ENCODE results near the gene TSR2.
A peak's percentile ranks its signal among the peaks of the same experiment; 100 is the strongest.
"Not testable (repeated sequence)": the region's sequence is repeated elsewhere in the genome, so short reads cannot be mapped to it uniquely, and the experiment has no call there.

The TSR2 gene

DNA sequence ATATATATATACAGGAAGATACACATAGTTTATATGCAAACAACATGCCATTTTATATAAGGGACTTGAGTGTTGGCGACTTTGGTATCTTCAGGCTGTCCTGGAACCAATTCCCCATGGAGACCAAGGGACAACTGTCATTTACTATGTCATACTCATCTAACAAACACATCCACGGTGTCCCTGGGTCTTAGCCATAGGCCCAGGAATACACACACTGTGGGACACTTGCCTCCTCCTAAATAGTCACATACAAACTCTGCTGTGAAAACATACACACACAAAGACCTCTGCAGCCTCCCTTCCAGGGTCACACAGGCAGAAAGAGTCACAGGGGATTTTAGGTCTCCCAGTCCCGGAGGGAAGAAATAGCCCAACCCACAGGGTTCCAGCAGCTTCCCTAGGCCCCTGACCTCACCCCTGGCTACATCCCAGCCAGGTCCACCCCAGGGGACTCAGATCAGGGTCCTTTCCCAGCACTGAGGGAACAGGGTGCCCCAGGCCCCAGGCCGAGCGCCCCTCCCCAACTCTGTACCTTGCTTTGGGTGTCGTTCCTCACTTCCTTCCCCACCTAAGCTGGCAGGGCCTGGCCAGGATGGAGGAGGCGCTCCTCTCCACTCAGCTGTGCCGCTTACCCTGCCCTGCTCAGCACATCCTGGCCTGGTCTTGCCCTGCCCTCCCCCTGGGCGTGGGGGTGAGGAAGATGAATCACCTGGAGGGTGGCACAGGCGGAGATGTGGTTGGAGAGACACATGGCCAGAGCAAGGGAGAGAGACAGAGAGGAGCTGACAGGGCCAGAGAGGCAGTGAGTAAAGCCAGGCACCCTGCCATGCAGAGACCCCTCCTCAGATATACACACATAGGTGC lies 34.0 kb downstream of the TSR2 start:
- peak; percentile 61 for DNase-seq (ENCODE audit: low spot score)

DNA sequence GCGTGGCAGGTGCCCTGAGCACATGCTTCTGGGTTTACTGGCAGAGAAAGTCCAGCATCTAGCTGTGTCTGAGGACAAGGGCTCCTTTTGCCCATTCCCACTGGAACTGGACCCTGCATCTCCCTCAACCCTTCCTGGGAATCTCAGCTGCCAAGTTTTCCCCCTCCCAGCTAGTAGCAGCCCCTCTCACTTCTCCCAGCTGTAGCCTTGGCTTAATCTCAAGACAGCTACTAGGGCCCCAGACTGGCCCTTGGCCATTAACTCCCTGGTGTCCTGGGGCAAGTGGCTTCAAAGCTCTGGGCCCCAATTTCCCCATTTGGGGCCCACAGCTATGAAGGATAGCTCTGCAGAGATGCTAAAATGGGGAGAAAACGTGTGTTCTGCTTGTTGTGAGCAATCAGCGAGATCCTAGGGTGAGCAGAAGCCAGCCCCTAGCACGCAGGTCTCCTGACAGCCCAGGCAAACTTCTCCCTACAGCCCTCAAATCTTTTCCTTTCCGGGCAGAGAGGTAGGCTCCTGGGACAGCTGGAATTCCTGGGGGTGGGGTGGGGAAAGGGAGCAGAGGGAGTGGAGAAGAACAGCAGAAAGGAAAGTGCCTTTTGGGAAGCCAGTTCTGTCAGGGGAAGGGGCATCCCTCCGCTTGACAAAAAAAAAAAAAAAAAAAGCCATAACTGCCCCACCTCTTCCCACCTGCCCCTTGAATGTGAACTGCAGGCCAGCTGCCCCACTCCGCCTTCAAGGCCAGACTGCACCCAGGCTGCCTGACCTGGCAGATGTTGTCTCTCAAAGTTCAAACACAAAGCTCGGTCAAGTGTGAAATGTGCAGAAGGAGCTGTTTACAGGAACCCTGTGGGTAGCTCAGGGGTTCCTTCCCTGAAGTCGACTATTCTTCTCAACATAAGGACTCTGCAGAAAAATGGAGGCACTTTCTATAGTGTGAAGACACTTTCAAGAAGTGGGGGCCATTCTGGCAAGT lies 39.2 kb downstream of the TSR2 start:
- DNase-seq (ENCODE audit: low spot score) = no peak

- DNase-seq (ENCODE audit: low spot score) = no peak
Measured at GRCh38 chrX:54482839-54483593, 42.8 kb downstream of the TSR2 start.

DNA sequence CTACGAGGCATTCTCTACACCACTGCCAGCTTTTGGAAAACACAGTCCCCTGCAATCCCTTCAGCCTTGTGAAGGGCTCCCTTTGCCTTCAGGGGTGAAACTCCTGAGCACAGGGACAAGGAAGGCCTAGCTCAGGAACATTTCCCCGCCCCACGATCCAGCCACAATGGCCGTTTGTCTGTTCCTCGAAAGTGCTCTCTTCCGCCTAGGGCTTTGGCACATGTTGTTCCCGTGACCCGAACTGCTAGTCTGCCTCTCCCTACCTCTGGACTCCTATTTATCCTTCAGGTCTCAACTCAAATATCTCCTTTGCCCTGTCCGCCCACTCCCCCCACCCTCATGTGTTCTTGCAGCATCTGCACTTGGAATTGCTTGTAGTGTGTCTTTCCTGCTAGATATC lies 43.7 kb downstream of the TSR2 start:
- DNase-seq (ENCODE audit: low spot score) = no peak

- no peak for DNase-seq (ENCODE audit: low spot score)
Measured at GRCh38 chrX:54484666-54485065, 44.5 kb downstream of the TSR2 start.

GRCh38 chrX:54489819-54490218 lies 49.6 kb downstream of the TSR2 start:
- not testable (repeated sequence) for DNase-seq (ENCODE audit: low spot score)

DNA sequence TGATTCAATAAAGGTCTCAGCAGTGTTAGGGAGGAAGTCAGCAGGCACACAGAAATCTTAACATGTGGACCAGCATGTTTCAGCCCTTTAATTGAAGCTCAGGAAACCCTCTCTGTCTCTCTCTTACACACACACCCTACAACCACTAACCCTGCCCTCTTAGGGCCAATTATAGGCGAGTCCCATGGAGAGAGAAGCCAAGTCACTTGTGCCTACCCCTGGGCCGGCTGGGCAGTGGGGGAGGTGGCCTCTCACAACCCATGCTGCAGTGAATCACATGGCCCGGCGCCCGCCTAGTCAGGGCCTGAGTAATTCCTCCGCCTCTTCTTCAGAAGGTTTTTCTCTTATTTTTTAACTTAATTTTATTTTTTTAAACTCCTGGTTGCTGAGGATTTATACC lies 52.1 kb downstream of the TSR2 start:
- DNase-seq (ENCODE audit: low spot score) = no peak

DNA sequence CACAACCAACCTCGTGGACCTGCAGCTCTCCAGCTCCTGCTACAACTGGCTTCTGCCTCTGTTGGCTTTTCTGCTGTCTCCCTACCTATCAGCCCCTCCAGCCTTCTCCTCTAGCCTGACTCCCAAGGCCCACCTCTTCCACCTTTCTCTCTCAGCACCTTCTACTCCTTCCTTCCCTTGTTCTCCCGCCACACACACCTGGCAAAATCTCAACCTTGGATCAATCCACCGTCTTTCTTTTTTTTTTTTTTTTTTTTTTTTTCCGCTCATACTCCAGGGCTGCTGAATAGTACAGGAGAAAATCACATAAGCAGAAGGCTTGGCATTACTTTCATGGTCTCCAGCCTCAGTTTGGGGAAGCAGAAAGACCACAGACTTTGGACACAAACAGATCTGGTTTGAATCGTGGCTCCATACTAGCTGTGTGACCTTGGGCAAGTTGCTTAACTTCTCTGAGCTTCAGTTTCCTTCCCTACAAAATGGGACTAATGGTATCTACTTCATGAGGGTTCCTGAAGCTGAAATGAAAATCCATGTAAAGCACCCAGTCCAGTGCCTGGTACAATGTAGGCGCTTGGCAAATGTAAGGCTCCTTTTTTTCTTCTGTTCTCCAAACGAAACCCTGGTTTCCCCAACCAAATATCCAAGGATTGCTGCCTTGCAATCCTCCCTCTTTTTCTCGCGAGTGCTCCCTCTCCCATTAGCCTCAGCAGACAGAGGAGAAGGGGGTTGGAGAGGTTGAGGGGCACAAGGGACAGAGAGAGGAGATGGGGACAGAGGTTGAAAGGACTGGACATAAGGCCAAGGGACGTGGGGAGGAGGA lies 54.2 kb downstream of the TSR2 start:
- no peak for DNase-seq (ENCODE audit: low spot score)

Data from SW480 (cell line).